Lower leg skin (tissue), 3 donors: ENCODE measurements around the gene ZBTB20.

Experiments used
- CTCF ChIP-seq, 3 donors: fragments of 450-650 bp; IDR thresholded peaks; one replicate each; pipeline ENCODE4 v1.5.1; 2016; ENCODE audit warnings: antibody characterized with exemption in 3 of 3, mild to moderate bottlenecking in 3 of 3, moderate library complexity in 2 of 3
- POLR2A ChIP-seq, 2 donors: fragments of 450-650 bp; IDR thresholded peaks; one replicate each; pipeline ENCODE4 v1.6.1; 2016 to 2017; ENCODE audit warnings: antibody characterized with exemption in 2 of 2, mild to moderate bottlenecking in 1 of 2, moderate library complexity in 1 of 2

DNA sequence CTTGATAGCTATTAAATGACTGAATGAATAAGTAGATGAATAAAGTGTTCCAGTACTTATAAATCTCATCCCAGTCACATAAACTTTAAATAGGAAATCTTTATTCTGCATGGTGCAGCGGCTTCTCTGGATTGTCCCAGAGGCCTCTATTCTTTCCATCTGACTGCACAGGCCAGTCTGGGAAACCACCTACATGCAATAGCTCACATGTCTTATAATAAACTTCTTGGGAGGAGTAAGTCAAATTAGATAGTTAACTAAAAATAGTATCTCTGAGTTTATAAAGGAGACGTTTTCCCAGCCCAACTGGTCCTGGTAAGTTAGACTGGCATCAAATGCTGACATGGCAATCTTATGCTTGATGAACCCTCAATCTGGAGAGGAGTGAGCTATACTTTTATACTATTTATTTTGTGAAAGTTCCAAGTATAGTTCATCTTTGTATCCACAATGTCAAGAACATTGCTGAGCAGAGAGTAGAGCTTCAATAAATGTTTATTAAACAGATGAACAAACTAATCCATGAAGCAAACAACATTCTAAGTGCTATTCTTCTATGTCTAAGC, 435.7 kb downstream of the ZBTB20 start:
- TF ChIP-seq CTCF (IDR thresholded peaks at IDR 0.05) = no peak
- TF ChIP-seq POLR2A (IDR thresholded peaks at IDR 0.05) = no peak
